CD1c-positive myeloid dendritic cell (primary cell): ENCODE data around the gene BRD7.

Experiments
- DNase-seq: peaks from one replicate; pipeline ENCODE4 v3.0.0-alpha.2; 2016; ENCODE audit errors: extremely low spot score

The BRD7 gene

DNA sequence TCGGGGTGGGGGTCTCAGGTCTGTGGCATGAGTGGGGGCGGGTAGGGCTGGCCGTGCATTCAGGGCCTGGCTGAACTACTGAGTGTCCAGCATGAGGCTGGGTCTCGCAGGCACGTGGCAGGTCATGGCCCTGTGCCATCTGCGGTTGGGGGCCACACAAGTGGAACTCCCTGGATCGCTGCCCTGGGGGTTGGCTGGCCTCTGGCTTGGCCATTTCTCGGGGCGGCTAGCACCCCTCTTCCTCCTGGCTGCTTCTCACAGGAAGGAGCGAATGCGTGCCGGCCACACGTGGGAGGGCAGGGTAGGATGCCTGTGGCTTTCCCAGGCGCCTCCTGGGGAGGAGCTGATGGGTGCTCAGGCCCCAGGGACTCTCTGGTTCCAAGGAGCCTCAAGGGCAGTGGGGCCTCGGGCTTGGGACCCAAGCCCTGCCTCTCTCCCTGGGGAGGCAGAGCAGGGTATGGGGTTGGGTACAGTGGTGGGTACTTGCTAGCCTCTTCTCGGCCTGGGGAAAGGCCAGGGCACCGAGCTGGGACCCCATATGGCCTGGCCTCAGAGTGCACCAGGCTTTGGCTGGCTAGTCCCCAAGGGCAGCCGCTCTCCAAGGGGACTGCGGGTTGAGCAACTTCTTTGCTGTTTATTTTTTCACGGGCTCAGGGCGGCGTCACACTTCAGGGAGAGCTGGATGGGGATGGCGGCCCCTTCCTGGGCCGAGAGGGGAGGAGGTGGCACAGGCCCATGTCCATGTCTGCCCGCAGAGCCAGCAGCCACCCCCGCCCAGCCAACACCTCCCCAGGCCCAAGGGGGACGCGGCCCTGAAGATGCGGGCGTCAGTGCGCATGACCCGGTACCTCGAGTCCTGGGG is 65.0 kb downstream of the BRD7 start:
- DNase-seq, result no peak

DNA sequence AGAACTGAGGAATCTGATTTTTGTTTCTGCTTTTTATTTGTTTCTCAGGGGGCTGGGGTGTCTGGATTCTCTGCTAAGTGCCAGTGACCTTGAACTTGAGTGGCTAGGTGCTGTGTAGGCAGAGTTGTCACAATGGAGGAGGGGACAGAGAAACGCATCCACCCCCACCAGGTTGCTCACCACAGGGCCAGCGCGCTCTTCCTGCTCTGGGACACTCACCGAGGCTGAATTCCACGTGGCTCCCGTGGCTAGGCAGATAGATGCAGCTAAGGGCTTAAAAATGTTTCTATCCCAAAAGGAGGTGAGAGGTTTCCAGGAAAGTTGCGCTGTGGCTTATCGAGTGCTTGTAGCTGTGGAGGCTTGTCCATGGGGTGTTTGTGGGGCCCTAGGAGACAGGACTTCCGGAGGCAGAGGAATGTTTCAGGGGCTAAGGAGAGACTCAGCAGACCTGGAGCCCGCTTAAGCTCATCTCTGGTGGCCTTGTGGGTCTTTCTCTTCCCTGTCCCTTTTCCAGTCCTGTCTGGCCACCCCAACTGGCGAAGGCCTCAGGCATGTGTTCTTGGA is 65.7 kb downstream of the BRD7 start:
- DNase-seq, result no peak

DNA sequence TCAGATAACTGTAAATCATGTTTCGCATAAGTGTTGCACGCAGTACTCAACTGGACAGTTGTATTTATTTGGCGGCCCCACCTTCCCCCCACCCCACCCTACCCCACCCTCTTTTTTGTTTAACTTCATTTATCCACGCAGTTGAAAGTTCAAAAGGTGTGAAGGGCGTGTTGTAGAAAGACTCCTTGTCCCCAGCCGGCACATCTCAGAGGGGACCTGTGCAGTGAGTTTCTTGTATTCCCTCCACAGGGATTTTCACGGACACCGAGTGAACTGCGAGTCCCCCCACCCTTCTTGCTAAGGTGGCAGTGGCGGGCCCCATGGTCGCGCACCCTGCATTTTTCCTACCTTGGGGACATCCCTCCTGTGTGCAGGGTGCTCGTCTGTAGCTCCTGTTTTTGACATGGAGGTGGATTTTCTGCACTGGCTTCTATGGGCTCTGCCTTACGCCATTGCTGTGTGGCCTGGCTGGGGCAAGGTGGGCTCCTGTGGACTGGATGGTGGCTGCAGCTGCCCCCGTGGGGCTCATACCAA is 66.2 kb downstream of the BRD7 start:
- DNase-seq, result no peak

DNA sequence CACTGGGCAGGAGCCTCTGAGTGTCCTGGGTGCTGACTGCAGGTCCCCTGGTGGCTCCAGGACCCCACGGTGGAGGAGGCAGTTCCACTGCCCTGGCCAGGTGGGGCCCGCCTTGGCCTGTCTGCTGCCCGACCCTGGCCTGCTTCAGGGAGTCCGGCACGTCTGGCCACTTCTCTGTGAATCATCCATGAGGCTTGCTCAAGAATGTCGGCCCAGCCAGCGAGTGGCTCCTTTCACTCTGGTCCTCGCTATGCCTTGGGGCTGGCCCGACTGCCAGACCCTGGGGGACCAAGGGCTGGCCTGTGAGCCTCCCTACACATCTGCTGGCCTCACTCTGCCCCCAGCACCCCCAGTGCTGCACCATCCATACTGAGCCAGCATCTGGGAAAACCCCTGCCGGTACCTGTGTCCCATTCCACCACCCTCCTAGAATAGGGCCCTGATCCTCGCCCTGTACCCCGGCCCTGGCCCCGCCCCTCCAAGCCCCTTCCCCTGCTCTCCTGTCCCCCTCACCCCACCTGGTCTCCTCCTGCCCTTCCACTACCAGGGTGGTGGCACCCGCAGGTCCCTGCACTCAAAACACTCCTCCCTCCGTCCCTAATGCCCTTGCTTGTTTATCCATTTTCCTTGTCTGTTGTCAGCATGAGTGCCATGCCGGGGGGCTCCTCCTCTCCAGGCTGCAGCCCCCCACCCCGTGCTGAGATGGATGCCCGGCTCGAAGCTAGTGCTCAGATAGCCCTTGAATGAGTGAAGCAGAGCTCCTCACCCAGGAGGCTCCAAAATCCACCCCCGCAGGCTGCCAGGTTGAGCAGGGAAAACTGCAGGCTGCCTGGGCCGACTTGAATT is 66.9 kb downstream of the BRD7 start:
- DNase-seq, result no peak

DNA sequence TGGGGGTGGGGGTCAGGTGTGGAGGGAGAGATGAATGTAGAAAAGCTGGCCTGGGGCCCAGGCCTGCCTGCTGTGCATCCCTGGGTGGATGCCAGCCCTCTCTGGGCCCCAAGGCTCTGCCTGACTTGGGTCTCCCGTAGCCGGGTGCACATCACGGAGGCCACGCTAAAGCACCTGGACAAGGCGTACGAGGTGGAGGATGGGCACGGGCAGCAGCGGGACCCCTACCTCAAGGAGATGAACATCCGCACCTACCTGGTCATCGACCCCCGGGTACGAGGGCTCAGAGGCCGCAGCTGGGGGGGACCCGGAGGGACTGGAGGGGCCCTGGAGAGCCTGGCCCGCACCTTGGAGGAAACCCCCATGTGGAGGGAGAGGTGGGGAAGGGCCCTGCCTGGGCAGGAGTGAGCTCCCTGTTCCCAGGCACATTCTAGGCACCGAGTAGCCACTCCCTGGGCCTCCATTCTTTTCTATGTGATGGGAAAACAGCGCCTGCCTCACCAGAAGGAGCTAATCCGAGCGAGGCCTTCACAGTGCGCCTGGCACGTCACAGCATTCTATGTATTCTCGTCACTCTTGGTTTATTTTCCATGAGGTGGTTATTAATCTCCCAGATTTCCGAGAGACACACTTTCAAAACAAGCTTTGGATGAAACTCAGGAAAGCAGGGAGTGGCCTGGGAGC is 67.7 kb downstream of the BRD7 start:
- no peak for DNase-seq

DNA sequence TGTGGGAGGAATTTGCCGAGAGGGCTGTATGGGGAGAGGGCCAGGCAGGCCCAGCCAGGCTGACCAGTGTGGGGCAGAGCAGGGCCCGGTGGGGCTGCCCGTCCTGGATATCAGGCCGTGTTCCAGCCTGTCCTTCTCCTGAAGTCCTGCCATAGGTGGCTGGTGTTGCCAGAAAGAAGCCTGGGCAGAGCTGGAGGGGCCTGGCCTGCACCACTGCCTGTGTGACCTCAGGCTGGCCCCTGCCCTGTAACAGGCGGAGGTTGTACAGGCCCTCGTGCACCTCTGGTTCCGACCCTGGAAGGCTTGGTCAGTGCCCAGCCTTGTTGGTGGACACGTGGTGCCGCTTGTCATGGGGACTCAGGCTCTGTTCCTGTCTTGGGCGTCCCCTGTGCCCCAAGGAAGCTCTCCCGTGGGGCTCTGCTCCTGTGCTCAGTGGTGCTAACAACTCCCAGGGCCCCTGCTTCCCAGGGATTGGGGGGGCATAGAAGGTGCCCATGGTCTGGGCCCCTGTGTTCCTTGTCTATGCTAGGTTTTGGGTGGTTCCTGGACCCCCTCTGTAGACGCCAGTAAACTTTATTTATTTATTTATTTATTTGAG is 69.2 kb downstream of the BRD7 start:
- no peak for DNase-seq

DNA sequence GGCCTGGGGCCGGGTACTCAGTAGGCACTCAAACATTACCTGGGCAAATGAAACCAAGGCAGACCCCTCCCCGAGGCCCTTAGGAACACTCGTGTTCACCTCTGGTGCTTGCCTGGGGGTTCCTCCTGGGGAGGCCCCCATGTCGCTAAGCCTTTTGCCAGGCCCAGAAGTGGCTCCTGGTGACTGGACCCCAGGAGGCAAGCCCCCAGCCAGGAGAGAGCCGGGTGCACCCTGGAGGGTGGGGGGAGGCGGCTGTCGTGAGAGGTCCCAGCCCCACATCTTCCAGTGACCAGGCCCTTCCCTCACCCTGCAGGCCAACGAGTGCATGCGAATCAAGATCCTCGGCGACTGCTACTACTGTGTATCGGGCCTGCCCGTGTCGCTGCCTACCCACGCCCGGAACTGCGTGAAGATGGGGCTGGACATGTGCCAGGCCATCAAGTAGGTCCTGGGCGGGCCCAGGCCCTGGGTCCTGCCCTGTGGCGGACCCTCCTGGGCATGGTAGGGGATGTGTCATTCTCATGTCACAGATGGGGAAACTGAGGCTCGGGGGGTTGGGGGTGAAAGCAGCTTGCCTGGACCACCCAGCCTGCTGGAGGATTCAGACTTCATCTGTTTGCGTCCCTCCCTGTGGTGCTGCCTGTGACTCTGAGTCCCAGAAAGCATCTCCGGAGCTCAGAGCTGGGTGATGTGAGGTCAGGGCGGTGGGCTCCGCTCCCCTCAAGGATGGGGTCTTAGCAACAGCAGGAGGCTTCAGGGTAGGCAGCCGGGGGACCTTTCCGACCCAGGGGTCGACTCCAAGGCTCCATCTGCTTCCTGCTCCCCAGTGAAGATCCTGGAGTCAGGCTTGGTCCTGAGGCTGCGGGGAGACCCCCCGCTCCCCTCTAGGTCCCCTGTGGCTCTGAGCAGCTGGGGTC is 69.9 kb downstream of the BRD7 start:
- no peak for DNase-seq

DNA sequence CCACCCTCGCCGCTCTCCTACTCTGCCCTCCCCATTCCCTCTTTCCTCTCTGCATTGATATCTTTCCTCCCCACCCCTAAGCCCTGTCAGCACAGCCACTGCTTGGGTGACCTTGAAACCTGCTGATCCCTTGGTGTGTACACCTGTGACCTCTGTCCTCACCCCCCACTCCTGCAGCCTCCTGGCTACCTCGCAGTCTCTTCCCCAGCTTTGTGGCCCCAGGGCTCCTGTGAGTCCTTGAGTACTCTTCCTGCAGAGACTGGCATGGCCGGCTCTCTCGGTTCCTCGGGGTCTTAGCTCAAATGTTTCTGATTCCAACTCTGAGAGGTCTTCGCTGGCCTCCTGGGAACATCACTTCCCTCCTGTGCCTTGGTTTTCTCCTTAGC is 70.7 kb downstream of the BRD7 start:
- DNase-seq, result no peak

DNA sequence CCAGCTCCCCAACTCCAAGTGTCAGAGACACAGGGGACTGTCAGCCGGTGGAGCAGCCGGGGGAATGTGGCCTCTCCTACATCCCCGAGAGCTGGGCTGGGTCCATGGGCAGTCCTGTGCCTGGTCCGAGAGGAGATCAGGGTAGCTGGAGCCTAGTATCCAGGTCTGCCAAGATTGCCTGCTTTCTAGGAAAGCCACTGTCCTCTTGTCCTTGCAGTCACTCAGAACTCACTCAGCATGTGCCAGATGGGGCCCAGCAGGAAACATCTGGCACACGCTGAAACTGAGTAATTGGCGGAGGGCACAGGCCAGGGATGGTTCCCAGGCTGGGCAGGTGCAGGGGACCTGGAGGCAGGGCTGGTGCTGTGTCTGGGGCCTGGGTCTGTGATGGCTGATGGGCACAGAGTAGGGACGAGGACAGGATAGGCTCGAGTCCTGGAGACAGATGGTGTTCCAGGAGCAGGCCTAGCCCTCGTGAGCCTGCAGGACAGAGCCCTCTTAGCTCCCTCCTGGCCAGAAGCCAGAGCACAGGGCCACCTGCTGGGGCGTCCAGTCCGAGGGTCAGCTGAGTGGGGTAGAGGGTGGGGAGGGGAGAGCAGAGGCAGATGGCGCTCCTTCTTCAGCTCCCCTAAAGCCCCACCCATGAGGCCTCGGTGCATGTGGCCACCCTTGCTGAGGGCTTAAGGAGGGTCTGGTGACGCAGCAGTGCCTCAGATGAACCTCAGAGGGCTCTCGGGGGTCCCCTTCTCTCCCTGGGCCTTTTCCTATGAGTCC is 71.3 kb downstream of the BRD7 start:
- DNase-seq, result no peak

DNA sequence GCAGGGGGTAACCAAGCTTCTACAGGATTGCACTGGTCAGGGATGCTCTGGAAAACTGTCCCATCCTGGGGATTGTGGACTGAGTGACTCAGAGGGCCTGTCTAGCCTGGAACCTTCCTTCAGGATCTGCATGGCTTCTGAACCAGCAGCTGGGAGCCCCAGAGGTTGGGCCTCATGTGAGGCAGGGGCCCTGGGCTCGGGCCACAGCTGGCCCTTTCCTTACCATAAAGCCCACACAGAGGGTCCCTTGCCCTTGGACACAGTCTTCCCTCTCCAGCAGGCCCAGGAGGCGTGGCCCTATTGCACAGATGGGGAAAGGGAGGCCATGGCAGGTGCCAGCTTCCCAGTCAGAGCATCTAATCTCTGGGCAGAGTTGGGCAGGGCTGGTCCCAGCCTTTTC is 72.0 kb downstream of the BRD7 start:
- DNase-seq, result no peak

DNA sequence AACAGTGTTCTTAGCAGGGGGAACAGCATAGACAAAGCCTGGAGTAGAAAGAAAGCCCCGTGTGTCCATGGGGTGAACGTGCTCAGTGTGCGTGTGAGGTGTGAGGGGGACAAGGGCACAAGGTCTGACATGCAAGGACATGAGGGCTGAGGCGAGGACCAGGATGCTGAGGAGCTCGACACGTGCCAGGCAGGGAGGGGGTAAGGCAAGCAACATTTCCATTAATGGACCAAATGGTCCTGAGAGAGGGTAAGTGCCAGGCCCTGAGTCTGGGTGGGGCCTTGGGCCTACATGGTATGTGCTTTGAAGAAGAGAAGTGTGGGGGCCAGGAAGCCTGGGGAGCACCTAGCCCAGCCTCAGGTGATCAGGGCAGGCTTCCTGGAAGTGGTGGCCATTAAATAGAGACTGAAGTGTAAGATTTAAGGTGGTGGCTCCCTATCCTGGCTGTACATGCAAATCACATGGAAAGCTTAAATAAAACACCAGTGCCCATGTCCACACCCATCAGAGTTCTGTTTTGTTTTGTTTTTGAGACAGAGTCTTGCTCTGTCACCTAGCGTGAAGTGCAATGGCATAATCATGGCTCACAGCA is 73.2 kb downstream of the BRD7 start:
- no peak for DNase-seq

DNA sequence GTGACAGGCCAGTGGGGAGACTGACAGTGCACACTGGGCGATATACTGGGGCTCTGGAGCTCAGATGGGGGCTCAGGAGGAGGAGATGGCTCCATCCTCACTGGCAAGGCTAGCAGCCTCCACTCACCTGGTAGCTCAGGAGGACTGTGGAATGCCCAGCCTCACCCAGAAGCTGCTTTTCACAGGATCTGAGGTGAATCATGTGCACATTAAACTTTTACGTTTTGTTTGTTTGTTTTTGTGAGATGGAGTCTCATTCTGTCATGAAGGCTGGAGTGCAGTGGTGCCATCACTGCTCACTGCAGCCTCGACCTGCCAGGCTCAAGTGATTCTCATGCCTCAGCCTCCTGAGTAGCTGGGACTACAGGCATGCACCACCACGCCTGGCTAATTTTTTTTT is 73.8 kb downstream of the BRD7 start:
- no peak for DNase-seq

DNA sequence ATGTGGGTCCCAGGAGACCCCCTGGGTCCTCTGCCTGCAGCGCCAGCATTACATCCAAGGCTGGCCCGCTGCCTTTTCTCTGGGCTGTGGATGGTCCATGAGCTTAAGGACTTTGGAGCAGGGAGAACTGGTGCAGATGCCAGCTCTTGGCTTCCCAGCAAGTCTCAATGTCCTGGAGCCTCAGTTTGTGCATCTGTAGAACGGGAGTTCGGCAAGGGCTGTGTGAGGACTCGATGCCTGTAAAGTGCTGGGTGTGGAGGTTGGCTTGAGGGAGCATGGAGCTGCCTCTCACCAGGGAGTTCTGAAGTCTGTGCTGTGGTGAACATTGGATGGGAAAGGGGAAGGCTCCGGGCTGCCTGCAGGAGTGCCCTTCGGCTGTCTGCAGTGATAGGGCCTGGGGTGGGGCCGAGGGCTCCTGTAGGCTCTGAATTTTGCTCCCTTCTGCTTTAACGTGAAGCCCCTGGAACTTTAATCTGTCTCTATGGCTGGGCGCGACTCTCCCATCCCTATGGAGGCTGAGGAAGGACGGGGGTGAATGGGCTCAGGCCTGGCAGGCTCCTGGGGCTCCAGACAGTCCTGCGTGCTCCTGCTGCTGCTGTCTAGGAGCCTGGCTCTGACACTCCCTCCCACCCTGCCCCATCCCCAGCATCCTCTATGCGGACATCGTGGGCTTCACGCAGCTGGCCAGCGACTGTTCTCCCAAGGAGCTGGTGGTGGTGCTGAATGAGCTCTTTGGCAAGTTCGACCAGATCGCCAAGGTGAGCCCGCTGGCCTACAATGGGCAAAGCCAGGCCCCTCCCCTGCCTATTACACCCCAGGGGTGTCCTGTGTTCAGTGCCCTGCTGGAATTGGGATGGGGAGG is 74.6 kb downstream of the BRD7 start:
- DNase-seq, result no peak

DNA sequence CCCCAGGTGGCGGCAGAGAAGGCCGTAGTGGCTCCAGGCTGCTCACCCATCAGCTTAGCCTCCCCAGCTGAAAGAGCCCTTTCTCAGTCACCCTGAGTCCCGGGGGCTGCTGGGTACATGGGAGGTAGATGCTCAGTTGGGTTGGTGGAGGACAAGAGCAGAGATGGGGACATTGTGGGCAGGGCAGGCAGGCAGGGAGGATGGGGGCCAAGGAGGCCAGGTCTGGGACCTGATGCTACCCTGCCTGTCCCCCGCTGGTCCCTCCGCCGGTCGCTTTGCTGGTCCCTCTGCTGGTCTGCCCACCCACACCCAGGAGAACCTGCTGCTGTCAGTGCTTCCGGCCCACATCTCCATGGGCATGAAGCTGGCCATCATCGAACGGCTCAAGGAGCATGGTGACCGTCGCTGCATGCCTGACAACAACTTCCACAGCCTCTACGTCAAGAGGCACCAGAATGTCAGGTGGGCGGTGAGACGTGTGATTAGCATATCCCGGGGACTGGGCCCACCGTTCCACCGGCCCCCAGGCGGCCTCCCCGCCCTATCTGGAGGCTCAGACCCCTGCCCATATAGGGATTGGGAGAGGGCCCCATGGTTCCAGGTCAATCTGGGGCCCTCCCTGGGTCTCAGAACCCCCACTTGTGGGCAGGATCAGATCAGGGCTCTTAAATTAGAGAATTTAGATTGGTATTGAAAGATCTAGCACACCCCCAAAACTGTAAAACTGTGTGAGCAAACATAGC is 75.6 kb downstream of the BRD7 start:
- no peak for DNase-seq

DNA sequence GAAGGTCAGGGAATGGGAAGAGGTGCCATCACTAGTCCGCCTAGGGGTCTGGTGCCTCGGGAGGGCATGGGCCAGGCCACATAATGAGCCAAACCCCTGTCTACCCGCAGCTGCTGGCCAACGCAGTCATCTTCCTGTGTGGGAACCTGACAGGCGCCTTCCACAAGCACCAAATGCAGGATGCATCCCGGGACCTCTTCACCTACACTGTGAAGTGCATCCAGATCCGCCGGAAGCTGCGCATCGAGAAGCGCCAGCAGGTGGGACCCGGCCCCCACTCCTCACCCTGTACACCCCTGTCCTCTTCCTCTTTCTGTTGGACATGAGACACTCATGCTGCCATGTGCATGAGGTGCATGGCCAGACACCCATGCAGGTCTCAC is 76.2 kb downstream of the BRD7 start:
- DNase-seq, result no peak

DNA sequence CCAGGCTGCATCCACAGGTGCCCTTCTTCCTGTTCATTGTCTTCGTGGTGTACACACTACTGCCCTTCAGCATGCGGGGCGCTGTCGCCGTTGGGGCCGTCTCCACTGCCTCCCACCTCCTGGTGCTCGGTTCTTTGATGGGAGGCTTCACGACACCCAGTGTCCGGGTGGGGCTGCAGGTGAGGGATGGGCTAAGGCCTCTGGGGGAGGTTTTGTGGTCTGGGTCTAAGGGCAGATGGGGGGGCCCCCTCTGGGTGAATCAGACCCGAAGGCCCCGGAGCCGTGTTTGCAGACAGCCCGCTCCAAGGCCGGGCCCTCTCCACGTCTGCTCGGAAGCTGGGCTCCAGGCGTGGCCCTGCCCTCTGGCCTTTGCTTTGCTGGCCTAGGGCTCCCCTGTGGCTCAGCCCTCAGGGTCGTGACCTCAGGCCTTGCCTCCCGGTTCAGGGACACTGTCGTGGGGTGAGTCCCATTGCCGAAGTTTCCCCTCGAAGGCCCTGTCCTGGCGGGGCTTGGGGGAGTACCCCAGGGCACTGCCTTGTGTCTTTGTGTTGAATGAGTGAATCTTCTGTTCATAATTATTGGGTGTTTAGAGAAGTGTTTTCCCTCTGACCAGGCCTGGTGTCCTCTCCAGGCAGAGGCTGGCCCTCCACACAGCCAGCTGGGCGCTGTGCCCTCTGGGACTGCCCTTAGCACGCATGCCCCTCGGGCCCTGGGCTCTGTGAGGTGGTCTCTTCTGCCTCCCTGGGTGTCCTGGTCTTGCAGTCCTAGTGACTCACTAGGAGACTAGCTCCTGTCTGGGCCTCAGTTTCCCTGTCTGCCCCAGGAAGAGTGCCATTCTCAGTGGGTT is 76.8 kb downstream of the BRD7 start:
- no peak for DNase-seq

DNA sequence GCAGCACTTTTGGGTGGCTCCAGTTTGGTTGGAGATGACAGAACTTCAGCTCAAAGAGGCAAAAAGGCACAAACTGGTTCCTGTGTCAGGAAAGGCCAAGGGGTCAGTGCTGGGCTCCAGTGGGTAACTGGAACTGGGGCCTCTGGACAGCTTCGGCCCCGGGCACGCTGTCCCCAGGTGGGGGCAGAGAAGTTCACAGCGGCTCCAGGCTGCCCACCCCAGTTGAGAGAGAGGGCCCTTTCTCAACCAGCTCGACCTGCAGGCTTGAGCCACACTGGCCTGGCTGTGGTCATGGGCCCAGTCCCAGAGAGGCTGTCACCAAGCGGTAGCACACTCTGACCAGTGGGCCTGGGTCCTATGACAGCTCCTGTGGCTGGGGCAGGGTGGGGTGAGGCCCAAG is 77.9 kb downstream of the BRD7 start:
- no peak for DNase-seq
